Inflammatory macrophage treated with lipopolysaccharide for 1 hour (primary cell): Measurements from ENCODE around the gene USP16.
"Not testable (repeated sequence)": the region's sequence is repeated elsewhere in the genome, so short reads cannot be mapped to it uniquely, and the experiment has no call there.

Experiments
- DNase-seq, 2 donors: peaks; one replicate each; pipeline ENCODE4 v3.0.0-alpha.2; 2020 to 2022

USP16 gene

GRCh38 chr21:29024474-29025327, at the start of gene USP16:
USP16 (plus strand) TSS chr21:29024668; CDS start chr21:29027914, 3,246 bp downstream.
- peak; percentile 97 to 99 for DNase-seq

- no peak for DNase-seq
Measured at GRCh38 chr21:28975397-28975796, 49.1 kb upstream of the USP16 start.

GRCh38 chr21:28979092-28979491, 45.4 kb upstream of the USP16 start:
- DNase-seq: no peak

- DNase-seq: no peak
Measured at GRCh38 chr21:28982637-28983036, 41.8 kb upstream of the USP16 start.

- no peak for DNase-seq
Measured at GRCh38 chr21:28986677-28987076, 37.8 kb upstream of the USP16 start.

- not testable (repeated sequence) for DNase-seq
Measured at GRCh38 chr21:28988146-28988545, 36.3 kb upstream of the USP16 start.

GRCh38 chr21:28991861-28992525, 32.5 kb upstream of the USP16 start:
- DNase-seq: no peak

- DNase-seq: peak; percentile 99 to 100
Measured at GRCh38 chr21:28992526-28993292, 31.8 kb upstream of the USP16 start, which contains the start of gene LTN1. LTN1 (minus strand) TSS chr21:28992877; CDS start chr21:28992805, 72 bp downstream.

GRCh38 chr21:28993293-28993629, 31.2 kb upstream of the USP16 start:
- peak in 1 of 2 donors; percentile 3 for DNase-seq

GRCh38 chr21:29002442-29003144, 21.9 kb upstream of the USP16 start:
- DNase-seq: peak; percentile 94 to 95

GRCh38 chr21:29005696-29006095, 18.8 kb upstream of the USP16 start:
- DNase-seq: no peak

- no peak for DNase-seq
Measured at GRCh38 chr21:29007135-29007534, 17.3 kb upstream of the USP16 start.

GRCh38 chr21:29007810-29008209, 16.7 kb upstream of the USP16 start:
- no peak for DNase-seq

- no peak for DNase-seq
Measured at GRCh38 chr21:29008367-29008766, 16.1 kb upstream of the USP16 start.

- not testable (repeated sequence) for DNase-seq
Measured at GRCh38 chr21:29011236-29011635, 13.2 kb upstream of the USP16 start.

GRCh38 chr21:29017639-29018237, 6.7 kb upstream of the USP16 start:
- peak; percentile 42 to 48 for DNase-seq

- peak in 1 of 2 donors; percentile 13 for DNase-seq
Measured at GRCh38 chr21:29018540-29018939, 5.9 kb upstream of the USP16 start.

GRCh38 chr21:29022166-29022565, 2.3 kb upstream of the USP16 start:
- no peak for DNase-seq

- peak; percentile 7 to 16 for DNase-seq
Measured at GRCh38 chr21:29025328-29025713, 853 bp downstream of the USP16 start.

- DNase-seq: no peak
Measured at GRCh38 chr21:29029524-29029923, 5.1 kb downstream of the USP16 start.

- no peak for DNase-seq
Measured at GRCh38 chr21:29030909-29031308, 6.4 kb downstream of the USP16 start.

- no peak for DNase-seq
Measured at GRCh38 chr21:29033301-29033700, 8.8 kb downstream of the USP16 start.
